Liver (tissue), 9 donors: ENCODE data around the gene SGK1. TPM values are rescaled to one million over a fixed set of nuclear protein-coding genes. Genes with fewer than 3 reads are reported as not detected.

ENCODE experiments used
- DNase-seq: peaks from one replicate; pipeline ENCODE4 v3.0.0-alpha.2; 2017; ENCODE audit warnings: low spot score
- H3K27ac ChIP-seq, 2 donors: one replicate each; pipeline ENCODE4 v1.7.0; 2013; ENCODE audit warnings: inconsistent platforms in 2 of 2, low read length in 2 of 2, control low read depth in 1 of 2, low read depth in 1 of 2, mild to moderate bottlenecking in 1 of 2
- H3K27me3 ChIP-seq, 4 donors: one replicate each; pipeline versions ENCODE4 v1.6.1 to v1.7.0; 2013; ENCODE audit warnings: low read length in 3 of 4, inconsistent platforms in 1 of 4, mild to moderate bottlenecking in 1 of 4, moderate library complexity in 1 of 4; ENCODE audit not compliant: control insufficient read depth in 4 of 4, insufficient read depth in 4 of 4
- H3K36me3 ChIP-seq, 4 donors: one replicate each; pipeline versions ENCODE4 v1.6.1 to v1.7.0; 2013; ENCODE audit warnings: low read length in 3 of 4, mild to moderate bottlenecking in 3 of 4, low read depth in 1 of 4, moderate library complexity in 1 of 4; ENCODE audit not compliant: control insufficient read depth in 4 of 4, insufficient read depth in 3 of 4
- H3K4me1 ChIP-seq, 4 donors: one replicate each; pipeline versions ENCODE4 v1.6.1 to v1.7.0; 2013; ENCODE audit warnings: low read length in 3 of 4, mild to moderate bottlenecking in 3 of 4, moderate library complexity in 1 of 4; ENCODE audit not compliant: control insufficient read depth in 4 of 4, insufficient read depth in 4 of 4
- H3K4me3 ChIP-seq, 3 donors: one replicate each; pipeline versions ENCODE4 v1.6.1 to v1.7.0; 2013; ENCODE audit warnings: low read length in 3 of 3, control low read depth in 1 of 3, low read depth in 1 of 3, mild to moderate bottlenecking in 1 of 3
- H3K9ac ChIP-seq, 2 donors: one replicate each; pipeline ENCODE4 v1.7.0; 2013; ENCODE audit warnings: low read length in 2 of 2, mild to moderate bottlenecking in 2 of 2, moderate library complexity in 2 of 2, control low read depth in 1 of 2, low read depth in 1 of 2
- H3K9me3 ChIP-seq, 4 donors: one replicate each; pipeline versions ENCODE4 v1.6.1 to v1.7.0; 2013; ENCODE audit warnings: low read length in 3 of 4; ENCODE audit not compliant: control insufficient read depth in 4 of 4
- EGR1 ChIP-seq, 2 donors: IDR thresholded peaks; 2 replicates each; pipeline ENCODE4 v1.6.1; 2016 to 2018; ENCODE audit warnings: antibody characterized with exemption in 2 of 2, low read depth in 2 of 2
- FOXA1 ChIP-seq: IDR thresholded peaks from 2 replicates; pipeline ENCODE4 v1.6.1; 2016; ENCODE audit warnings: antibody characterized with exemption
- FOXA2 ChIP-seq: IDR thresholded peaks from 2 replicates; pipeline ENCODE4 v1.6.1; 2016; ENCODE audit warnings: antibody characterized with exemption
- GABPA ChIP-seq, 2 donors: IDR thresholded peaks in 1 of 2; conservative IDR thresholded peaks in 1 of 2; 2 replicates each; pipeline ENCODE4 v1.6.1; 2016; ENCODE audit warnings: antibody characterized with exemption in 2 of 2, mild to moderate bottlenecking in 1 of 2, moderate library complexity in 1 of 2
- HNF4G ChIP-seq: IDR thresholded peaks from 2 replicates; pipeline ENCODE4 v1.6.1; 2016; ENCODE audit warnings: antibody characterized with exemption
- JUND ChIP-seq, 2 donors: IDR thresholded peaks; 2 replicates each; pipeline ENCODE4 v1.6.1; 2016; ENCODE audit warnings: antibody characterized with exemption in 2 of 2
- NR2F2 ChIP-seq: IDR thresholded peaks from 2 replicates; pipeline ENCODE4 v1.6.1; 2016; ENCODE audit warnings: antibody characterized with exemption
- RAD21 ChIP-seq, 2 donors: IDR thresholded peaks; 2 replicates each; pipeline ENCODE4 v1.6.1; 2016; ENCODE audit warnings: antibody characterized with exemption in 2 of 2, mild to moderate bottlenecking in 2 of 2
- REST ChIP-seq: IDR thresholded peaks from 2 replicates; pipeline ENCODE4 v1.6.1; 2016; ENCODE audit warnings: antibody characterized with exemption, mild to moderate bottlenecking
- RXRA ChIP-seq, 2 donors: IDR thresholded peaks; 2 replicates each; pipeline ENCODE4 v1.6.1; 2017 to 2018; ENCODE audit warnings: antibody characterized with exemption in 2 of 2, mild to moderate bottlenecking in 1 of 2
- SP1 ChIP-seq: IDR thresholded peaks from 2 replicates; pipeline ENCODE4 v1.6.1; 2018; ENCODE audit warnings: antibody characterized with exemption, mild to moderate bottlenecking
- TAF1 ChIP-seq: conservative IDR thresholded peaks from 2 replicates; pipeline ENCODE4 v1.6.1; 2016; ENCODE audit warnings: antibody characterized with exemption, mild to moderate bottlenecking
- YY1 ChIP-seq: IDR thresholded peaks from 2 replicates; pipeline ENCODE4 v1.6.1; 2016; ENCODE audit warnings: antibody characterized with exemption, mild to moderate bottlenecking
- WGBS: extraction: QIAGEN DNeasy Blood & Tissue Kit; methylation state at CpG from one replicate; pipeline ENCODE4 v1.1.7; 2013; 5-methylcytosine and 5-hydroxymethylcytosine counted together
- polyA plus RNA-seq, 2 donors: library from polyadenylated mRNA; stranded (reverse) in 1 of 2; unstranded in 1 of 2; fragments of 200-250 nt in 1 of 2; fragments of >200 nt in 1 of 2; fragmentation: Nextera tagmentation in 1 of 2; extraction: Ambion mirVana in 1 of 2; gene quantifications; one replicate each; pipeline versions ENCODE4 v1.2.1 to v1.2.3, GENCODE V29; 2013 to 2015
- total RNA-seq, 2 donors: library from RNA; depleted of rRNA; stranded (reverse); fragments of >200 nt; gene quantifications; one replicate each; pipeline ENCODE4 v1.2.3, GENCODE V29; 2014
- TF ChIP-seq, protein P1 (sequence below): IDR thresholded peaks from 2 replicates; pipeline ENCODE4 v1.6.1; 2016; ENCODE audit warnings: antibody characterized with exemption
- TF ChIP-seq, protein P2 (sequence below): IDR thresholded peaks from 2 replicates; pipeline ENCODE4 v1.6.1; 2016; ENCODE audit warnings: antibody characterized with exemption
- TF ChIP-seq, protein P3 (sequence below): fragments of 150-350 bp; IDR thresholded peaks from 2 replicates; pipeline ENCODE4 v1.5.1; 2017; ENCODE audit warnings: improper control_type of control experiment, low read depth, low read length; ENCODE audit not compliant: missing input control
- TF ChIP-seq, protein P4 (sequence below): IDR thresholded peaks from 2 replicates; pipeline ENCODE4 v1.6.1; 2016; ENCODE audit warnings: antibody characterized with exemption
- donor health status: healthy.
- donor health status: healthy.
- donor health status: healthy.
- donor health status: healthy.
- donor health status: healthy.

SGK1 gene
- total and polyA plus RNA-seq, 4 donors = 28.0 to 113 (median 35.4) TPM

GRCh38 chr6:134162932-134163331 lies 155.0 kb downstream of the SGK1 start:
- no peak overlapping the region for H3K4me3 ChIP-seq
- no peak overlapping the region for H3K9ac ChIP-seq
- H3K9me3 ChIP-seq = no peaks in the 10 kb centered on the region
- WGBS = 84% methylated on average over 3 of the region's 3 CpGs
- no peak overlapping the region for H3K27ac ChIP-seq
- DNase-seq = no peak
- peaks cover 0 to 10% (median 6%) of the 10 kb centered on the region in 4 donors for H3K4me1 ChIP-seq
- no peaks in the 10 kb centered on the region for H3K27me3 ChIP-seq
- no peaks in the 10 kb centered on the region for H3K36me3 ChIP-seq
- TF ChIP-seq RXRA (IDR thresholded peaks at IDR 0.05) (no peak), TAF1 (no peak), FOXA2 (no peak), GABPA (IDR thresholded peaks at IDR 0.05 in 1 of 2, conservative IDR thresholded peaks at IDR 0.05 in 1 of 2) (no peak), FOXA1 (no peak), RAD21 (IDR thresholded peaks at IDR 0.05) (no peak), YY1 (no peak), JUND (IDR thresholded peaks at IDR 0.05) (no peak)
- TF ChIP-seq, protein P1, sequence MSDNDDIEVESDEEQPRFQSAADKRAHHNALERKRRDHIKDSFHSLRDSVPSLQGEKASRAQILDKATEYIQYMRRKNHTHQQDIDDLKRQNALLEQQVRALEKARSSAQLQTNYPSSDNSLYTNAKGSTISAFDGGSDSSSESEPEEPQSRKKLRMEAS = no peak
- TF ChIP-seq, protein P2, sequence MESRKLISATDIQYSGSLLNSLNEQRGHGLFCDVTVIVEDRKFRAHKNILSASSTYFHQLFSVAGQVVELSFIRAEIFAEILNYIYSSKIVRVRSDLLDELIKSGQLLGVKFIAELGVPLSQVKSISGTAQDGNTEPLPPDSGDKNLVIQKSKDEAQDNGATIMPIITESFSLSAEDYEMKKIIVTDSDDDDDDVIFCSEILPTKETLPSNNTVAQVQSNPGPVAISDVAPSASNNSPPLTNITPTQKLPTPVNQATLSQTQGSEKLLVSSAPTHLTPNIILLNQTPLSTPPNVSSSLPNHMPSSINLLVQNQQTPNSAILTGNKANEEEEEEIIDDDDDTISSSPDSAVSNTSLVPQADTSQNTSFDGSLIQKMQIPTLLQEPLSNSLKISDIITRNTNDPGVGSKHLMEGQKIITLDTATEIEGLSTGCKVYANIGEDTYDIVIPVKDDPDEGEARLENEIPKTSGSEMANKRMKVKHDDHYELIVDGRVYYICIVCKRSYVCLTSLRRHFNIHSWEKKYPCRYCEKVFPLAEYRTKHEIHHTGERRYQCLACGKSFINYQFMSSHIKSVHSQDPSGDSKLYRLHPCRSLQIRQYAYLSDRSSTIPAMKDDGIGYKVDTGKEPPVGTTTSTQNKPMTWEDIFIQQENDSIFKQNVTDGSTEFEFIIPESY = no peak

DNA sequence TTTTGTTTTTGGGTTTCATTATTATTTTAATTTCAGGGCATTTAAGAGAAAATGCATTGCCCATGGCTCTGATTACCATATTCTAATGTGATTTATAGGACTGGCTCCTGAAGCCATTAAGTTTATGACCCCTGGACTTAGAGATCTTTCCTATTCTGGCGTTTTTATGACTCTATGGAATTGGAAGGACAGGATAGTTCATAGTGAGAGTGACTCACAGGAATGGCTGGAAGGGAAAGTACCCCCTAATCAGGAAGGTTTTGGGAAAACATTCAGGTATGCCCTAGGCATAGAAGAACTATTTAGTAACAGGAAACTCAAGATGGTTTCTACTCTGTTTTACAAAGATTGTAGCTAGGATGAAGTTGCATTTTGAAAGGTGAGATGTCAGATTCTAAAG lies 156.9 kb downstream of the SGK1 start:
- DNase-seq = no peak
- no peak overlapping the region for H3K27ac ChIP-seq
- 51% methylated on average over 1 of the region's 1 CpG for WGBS
- H3K9me3 ChIP-seq = no peaks in the 10 kb centered on the region
- no peaks in the 10 kb centered on the region for H3K27me3 ChIP-seq
- no peak overlapping the region for H3K9ac ChIP-seq
- H3K36me3 ChIP-seq = no peaks in the 10 kb centered on the region
- H3K4me3 ChIP-seq = no peak overlapping the region
- H3K4me1 ChIP-seq = no peaks in the 10 kb centered on the region
- TF ChIP-seq, protein P3, sequence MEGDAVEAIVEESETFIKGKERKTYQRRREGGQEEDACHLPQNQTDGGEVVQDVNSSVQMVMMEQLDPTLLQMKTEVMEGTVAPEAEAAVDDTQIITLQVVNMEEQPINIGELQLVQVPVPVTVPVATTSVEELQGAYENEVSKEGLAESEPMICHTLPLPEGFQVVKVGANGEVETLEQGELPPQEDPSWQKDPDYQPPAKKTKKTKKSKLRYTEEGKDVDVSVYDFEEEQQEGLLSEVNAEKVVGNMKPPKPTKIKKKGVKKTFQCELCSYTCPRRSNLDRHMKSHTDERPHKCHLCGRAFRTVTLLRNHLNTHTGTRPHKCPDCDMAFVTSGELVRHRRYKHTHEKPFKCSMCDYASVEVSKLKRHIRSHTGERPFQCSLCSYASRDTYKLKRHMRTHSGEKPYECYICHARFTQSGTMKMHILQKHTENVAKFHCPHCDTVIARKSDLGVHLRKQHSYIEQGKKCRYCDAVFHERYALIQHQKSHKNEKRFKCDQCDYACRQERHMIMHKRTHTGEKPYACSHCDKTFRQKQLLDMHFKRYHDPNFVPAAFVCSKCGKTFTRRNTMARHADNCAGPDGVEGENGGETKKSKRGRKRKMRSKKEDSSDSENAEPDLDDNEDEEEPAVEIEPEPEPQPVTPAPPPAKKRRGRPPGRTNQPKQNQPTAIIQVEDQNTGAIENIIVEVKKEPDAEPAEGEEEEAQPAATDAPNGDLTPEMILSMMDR = no peak
- TF ChIP-seq JUND (IDR thresholded peaks at IDR 0.05) (no peak), HNF4G (no peak), GABPA (IDR thresholded peaks at IDR 0.05 in 1 of 2, conservative IDR thresholded peaks at IDR 0.05 in 1 of 2) (no peak), FOXA2 (no peak), YY1 (no peak), NR2F2 (no peak), RXRA (IDR thresholded peaks at IDR 0.05) (no peak), REST (no peak), SP1 (no peak), FOXA1 (no peak), TAF1 (no peak), EGR1 (IDR thresholded peaks at IDR 0.05; ENCODE audit: low read depth in 2 of 2) (no peak)
- TF ChIP-seq, protein P1 = no peak
- TF ChIP-seq, protein P4, sequence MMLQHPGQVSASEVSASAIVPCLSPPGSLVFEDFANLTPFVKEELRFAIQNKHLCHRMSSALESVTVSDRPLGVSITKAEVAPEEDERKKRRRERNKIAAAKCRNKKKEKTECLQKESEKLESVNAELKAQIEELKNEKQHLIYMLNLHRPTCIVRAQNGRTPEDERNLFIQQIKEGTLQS = no peak
